Thyroid gland (tissue), 4 donors: Measurements from ENCODE around the gene UBAP1L.

Source experiments
- POLR2A ChIP-seq, 2 donors: fragments of 450-650 bp; IDR thresholded peaks; one replicate each; pipeline ENCODE4 v1.6.1; 2017; ENCODE audit warnings: antibody characterized with exemption in 2 of 2, mild to moderate bottlenecking in 2 of 2, moderate library complexity in 1 of 2
- TF ChIP-seq, protein P1 (sequence below), 6 experiments: fragments of 200-600 bp in 3 of 6; fragments of 450-650 bp in 3 of 6; sonication (generic) in 3 of 6; IDR thresholded peaks; one replicate each; pipeline ENCODE4 v1.5.1; 2016 to 2019; ENCODE audit warnings: antibody characterized with exemption in 6 of 6, mild to moderate bottlenecking in 2 of 6, inconsistent platforms in 1 of 6, moderate library complexity in 1 of 6

DNA sequence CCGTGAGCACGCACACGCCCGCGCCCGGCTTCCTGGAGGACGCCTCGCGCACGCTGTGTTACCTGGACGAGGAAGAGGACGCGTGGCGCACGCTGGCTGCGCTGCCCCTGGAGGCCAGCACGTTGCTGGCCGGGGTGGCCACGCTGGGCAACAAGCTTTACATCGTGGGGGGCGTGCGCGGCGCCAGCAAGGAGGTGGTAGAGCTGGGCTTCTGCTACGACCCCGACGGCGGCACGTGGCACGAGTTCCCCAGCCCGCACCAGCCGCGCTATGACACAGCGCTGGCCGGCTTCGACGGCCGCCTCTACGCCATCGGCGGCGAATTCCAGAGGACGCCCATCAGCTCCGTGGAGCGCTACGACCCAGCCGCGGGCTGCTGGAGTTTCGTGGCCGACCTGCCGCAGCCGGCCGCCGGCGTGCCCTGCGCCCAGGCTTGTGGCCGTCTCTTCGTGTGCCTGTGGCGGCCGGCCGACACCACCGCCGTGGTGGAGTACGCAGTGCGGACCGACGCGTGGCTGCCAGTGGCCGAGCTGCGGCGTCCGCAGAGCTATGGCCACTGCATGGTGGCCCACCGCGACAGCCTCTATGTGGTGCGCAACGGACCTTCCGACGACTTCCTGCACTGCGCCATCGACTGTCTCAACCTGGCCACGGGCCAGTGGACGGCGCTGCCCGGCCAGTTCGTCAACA lies 37.6 kb downstream of the UBAP1L start:
- TF ChIP-seq, protein P1, sequence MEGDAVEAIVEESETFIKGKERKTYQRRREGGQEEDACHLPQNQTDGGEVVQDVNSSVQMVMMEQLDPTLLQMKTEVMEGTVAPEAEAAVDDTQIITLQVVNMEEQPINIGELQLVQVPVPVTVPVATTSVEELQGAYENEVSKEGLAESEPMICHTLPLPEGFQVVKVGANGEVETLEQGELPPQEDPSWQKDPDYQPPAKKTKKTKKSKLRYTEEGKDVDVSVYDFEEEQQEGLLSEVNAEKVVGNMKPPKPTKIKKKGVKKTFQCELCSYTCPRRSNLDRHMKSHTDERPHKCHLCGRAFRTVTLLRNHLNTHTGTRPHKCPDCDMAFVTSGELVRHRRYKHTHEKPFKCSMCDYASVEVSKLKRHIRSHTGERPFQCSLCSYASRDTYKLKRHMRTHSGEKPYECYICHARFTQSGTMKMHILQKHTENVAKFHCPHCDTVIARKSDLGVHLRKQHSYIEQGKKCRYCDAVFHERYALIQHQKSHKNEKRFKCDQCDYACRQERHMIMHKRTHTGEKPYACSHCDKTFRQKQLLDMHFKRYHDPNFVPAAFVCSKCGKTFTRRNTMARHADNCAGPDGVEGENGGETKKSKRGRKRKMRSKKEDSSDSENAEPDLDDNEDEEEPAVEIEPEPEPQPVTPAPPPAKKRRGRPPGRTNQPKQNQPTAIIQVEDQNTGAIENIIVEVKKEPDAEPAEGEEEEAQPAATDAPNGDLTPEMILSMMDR (IDR thresholded peaks at IDR 0.05) = no peak
- no peak for TF ChIP-seq POLR2A (IDR thresholded peaks at IDR 0.05)
